ENCODE results near the gene ARHGDIG.
"Not testable (repeated sequence)": the region's sequence is repeated elsewhere in the genome, so short reads cannot be mapped to it uniquely, and the experiment has no call there.

Gene ARHGDIG

GRCh38 chr16:322476-323143 is 42.2 kb downstream of the ARHGDIG start:
- no peak for DNase-seq (ENCODE audit: extremely low read depth in 1 of 2, low read depth in 1 of 2)

DNA sequence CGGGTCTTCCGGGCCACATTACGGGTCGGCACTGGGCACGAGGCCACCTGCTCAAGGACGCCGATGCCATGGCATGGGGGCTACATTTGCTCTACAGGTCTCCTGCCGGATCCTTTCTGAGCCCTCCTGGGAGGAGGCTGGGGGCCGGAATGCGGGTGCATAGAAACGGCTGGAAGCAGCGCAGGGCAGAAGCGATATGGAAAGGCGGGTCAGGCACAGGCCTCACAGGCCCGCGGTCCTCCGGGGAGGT is 43.7 kb downstream of the ARHGDIG start:
- no peak for DNase-seq (ENCODE audit: extremely low read depth in 1 of 2, low read depth in 1 of 2)

DNA sequence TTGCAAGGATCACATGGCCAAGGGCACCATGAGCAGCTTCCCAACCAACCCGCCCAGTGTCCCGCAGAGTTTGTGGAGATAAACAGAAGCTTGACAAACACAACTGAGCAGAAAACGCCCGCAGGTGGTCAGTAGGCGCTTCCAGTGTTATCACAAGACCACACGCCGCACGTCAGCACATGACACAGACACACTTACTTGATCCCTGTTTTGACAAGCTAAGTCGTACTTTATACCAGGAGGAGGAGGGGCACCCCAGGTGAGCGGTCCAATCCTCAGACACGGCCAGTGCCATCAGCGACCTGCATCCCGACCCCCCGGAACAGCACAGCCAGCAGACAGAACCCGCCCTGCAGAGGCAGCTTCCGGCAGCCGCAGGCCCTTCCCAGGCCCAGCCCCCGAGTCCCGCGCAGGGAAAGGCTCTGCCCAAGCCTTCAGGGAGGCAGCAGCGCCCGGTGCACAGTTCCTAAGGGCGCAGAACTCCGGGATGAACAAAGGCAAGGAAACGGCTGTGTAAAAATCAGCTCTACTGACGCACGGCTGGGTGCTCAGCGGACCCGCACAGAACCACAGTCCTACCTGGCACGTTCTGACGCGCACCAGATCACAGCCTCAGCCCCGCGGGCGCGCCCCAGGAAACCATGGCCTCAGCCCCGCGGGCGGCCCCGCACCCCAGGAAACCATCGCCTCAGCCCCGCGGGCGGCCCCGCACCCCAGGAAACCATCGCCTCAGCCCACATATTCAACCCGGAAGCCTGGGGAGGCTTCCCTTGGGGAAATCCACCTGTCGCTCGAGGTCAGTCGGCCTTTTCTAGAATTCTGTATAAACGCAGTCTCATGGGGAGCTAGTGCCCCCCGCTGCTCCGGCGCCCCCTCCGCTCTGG is 44.3 kb downstream of the ARHGDIG start:
- DNase-seq (ENCODE audit: extremely low read depth in 1 of 2, low read depth in 1 of 2) = peak in 1 of 2 donors; percentile 32

DNA sequence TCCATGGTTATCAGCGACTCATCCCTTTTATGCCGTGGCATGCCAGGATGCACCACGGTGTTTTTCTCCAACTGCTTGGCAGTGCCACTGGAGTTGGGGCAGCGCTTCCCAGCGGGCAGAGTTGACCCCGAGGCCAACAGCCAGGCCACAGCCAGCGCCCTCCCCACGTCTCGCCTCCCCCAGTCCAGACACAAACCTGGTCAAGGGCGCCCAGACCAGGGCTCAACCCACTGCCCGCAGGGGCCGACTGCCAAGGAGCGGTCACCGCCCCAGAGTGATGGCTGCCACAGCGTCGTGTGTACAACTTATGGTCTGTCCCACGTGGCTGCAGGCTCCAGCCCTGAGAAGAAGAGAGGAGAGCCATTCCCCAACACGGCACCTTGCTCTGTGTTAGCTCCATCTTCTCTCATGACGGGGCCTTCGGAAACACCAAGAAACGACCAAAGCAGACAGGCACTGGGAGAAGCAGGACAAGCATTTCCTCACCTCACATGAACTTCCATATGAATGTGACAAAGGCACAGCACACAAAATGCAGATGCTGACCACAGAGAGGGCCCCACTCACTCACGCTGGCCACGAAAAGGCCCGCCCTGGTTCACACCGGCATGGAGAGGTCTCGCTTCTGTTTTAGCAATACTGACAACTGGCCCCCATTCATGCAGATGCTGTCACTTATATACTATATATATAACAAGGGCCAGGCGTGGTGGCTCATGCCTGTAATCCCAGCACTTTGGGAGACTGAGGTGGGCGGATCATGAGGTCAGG is 45.2 kb downstream of the ARHGDIG start:
- DNase-seq (ENCODE audit: extremely low read depth in 1 of 2, low read depth in 1 of 2) = no peak

DNA sequence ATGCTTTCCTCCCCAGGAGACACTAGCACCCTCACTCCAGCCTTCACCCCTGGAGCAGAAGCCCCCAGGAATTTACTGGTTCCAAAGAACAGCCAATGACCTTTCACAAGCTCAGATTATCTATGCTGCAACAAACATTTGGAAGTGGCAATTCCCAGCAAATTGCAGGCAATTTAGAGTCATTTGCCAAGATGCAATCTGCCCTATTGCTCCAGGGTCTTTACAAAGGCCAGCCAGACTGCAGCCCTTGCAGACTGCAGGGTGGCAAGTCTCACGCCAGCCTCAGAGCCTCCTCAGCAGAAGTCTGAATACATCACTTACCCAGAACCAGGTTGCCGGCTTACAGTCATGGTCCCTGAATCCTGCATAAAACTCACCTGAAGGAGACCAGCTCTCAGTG is 50.4 kb downstream of the ARHGDIG start:
- no peak for DNase-seq (ENCODE audit: extremely low read depth in 1 of 2, low read depth in 1 of 2)

DNA sequence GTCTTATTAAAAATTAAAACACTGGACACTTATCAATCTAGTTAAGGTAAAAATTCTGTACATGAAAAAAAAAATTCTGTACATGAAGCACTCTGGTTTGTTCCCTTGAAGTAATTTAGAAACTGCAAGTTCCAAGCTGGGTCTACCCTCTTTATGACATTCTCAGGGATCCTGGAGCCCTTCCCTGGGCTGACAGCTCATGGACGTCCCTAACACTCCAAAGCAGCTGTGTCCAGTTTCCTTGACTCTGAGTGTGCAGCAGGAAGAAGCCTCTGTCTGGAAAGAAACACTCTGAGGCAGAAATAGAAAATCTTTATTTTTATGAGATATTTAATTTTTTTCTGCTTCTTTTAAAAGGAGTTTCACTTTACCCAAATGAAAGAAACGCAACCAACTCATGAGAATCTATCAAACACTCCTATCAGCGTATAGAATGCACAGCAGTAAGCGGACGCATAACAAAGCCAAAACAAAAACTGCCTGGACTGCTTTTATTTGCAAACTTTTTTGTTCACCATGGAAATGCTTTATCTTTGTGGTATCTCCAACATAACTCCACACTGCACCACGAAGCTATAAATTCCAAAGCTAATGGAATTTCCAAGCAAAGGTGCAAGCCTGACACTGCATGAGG is 50.9 kb downstream of the ARHGDIG start:
- DNase-seq (ENCODE audit: extremely low read depth in 1 of 2, low read depth in 1 of 2) = not testable (repeated sequence)
